Adrenal gland (tissue), 5 donors: ENCODE data around the gene FAM210A.

ENCODE experiments used
- CTCF ChIP-seq, 6 experiments: fragments of 450-650 bp in 4 of 6; fragments of 200-600 bp in 2 of 6; sonication (generic) in 1 of 6; IDR thresholded peaks; 1 replicate in 5 of 6; 2 replicates in 1 of 6; pipeline versions ENCODE4 v1.5.1 to v1.8.0; 2016 to 2021; ENCODE audit warnings: antibody characterized with exemption in 6 of 6, mild to moderate bottlenecking in 2 of 6, moderate library complexity in 1 of 6
- POLR2A ChIP-seq, 2 donors: fragments of 450-650 bp; IDR thresholded peaks; one replicate each; pipeline ENCODE4 v1.6.1; 2017; ENCODE audit warnings: antibody characterized with exemption in 2 of 2, mild to moderate bottlenecking in 2 of 2, moderate library complexity in 1 of 2
- donor health status: DM: no; HTN: no; CAD: no.

DNA sequence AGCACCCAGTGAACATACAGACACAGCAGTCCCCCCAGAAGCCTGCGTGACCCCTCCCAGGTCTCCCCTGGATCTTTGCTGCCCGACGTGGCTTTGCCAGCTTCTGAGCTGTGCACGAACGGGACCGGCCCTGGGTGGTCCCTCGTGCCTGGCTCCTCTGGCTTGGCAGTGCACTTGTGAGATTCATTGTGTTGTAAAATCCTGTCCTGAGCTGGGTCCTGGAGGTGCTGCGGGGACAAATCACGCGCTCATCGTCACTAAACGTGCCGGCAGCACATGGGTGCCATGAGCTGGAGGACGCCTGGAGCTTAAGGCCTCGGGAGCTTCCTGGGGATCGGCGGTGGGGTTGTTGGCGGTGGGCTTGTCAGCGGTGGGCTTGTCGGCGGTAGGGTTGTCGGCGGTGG is 104.9 kb downstream of the FAM210A start:
- TF ChIP-seq POLR2A (IDR thresholded peaks at IDR 0.05) (no peak), CTCF (IDR thresholded peaks at IDR 0.05) (no peak)
